ENCODE results near the gene RAD9A. TPM values are rescaled to one million over a fixed set of nuclear protein-coding genes. Genes with fewer than 3 reads are reported as not detected.

The RAD9A gene
- total and polyA plus RNA-seq, 4 donors = 10.4 to 43.5 (median 26.1) TPM

DNA sequence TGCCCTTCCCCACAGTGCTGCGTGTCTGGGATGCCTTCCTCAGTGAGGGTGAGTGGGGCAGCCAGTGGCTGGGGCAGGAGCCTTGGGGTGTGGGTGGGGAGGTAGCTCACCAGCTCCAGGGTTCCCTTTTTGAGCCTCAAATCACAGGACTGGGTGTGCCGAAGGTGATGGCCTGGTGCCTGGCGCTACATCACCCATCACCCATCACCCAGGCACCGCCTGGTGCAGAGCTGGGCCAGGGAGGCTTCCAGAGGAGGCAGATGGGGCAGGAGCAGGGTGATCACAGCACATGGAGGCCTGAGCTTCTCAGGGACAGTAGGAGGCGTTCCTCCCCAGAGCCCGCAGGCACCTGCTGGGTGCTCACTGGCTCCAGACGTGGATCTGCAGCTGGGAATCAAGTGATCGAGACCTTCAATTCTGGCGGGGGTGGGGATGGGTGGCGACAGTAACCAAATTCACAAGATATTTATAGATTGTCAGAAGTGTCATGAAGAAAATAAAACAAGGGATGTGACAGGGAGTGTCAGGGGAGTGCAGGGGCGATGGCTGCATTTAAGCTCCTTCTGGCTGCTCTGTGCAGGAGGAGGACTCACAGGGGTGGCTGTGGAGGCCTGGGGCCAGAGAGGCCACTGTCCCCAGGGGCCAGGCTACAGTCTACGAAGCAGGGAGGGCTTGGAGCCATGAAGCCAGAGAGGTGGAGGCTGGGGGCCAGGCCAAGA, 15.3 kb downstream of the RAD9A start:
- no peak for DNase-seq (ENCODE audit: low read depth in 4 of 6, low spot score in 6 of 6)
- no peaks in the 10 kb centered on the region for H3K36me3 ChIP-seq (ENCODE audit: control insufficient read depth, insufficient read depth, low read length)
- 55% methylated on average over 8 of the region's 12 CpGs for WGBS (ENCODE audit: insufficient coverage)
- peaks cover 2% of the 10 kb centered on the region for H3K27me3 ChIP-seq (ENCODE audit: control insufficient read depth, insufficient read depth, low read length)
- no peak overlapping the region for H3K27ac ChIP-seq (ENCODE audit: low read depth, low read length)
- H3K9me3 ChIP-seq (ENCODE audit: control insufficient read depth, insufficient read depth, low read length) = no peaks in the 10 kb centered on the region
- H3K4me1 ChIP-seq (ENCODE audit: control insufficient read depth, insufficient read depth, low read length) = peaks cover 46% of the 10 kb centered on the region
- no peak overlapping the region for H3K4me3 ChIP-seq (ENCODE audit: low read depth, low read length)

DNA sequence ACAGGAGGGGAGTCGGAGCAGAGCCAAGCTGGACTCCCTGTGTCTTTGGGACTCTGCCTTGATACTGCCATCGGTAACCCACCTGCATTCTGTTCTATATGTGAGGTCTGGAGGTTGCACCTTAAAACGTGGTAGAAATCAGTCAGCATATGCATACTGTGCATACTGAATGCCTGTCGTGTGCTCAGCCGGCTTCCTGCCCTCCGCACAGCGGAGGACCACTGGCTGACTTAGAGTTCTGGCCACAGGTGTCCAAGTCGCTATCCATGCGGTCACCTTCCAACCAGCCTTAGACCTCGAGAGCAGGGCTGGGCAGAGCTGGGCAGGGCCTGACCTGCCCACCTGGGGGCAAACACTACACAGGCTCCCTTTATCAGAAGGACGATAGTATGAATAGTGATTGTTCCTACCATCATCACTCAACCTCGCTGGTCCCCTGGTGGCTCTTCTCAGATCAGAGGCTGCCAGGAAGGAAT, 15.9 kb downstream of the RAD9A start:
- H3K27ac ChIP-seq (ENCODE audit: low read depth, low read length) = no peak overlapping the region
- no peak for DNase-seq (ENCODE audit: low read depth in 4 of 6, low spot score in 6 of 6)
- peaks cover 5% of the 10 kb centered on the region for H3K27me3 ChIP-seq (ENCODE audit: control insufficient read depth, insufficient read depth, low read length)
- 72% methylated on average over 9 of the region's 12 CpGs for WGBS (ENCODE audit: insufficient coverage)
- no peaks in the 10 kb centered on the region for H3K36me3 ChIP-seq (ENCODE audit: control insufficient read depth, insufficient read depth, low read length)
- no peak overlapping the region for H3K4me3 ChIP-seq (ENCODE audit: low read depth, low read length)
- no peaks in the 10 kb centered on the region for H3K9me3 ChIP-seq (ENCODE audit: control insufficient read depth, insufficient read depth, low read length)
- H3K4me1 ChIP-seq (ENCODE audit: control insufficient read depth, insufficient read depth, low read length) = peaks cover 41% of the 10 kb centered on the region

DNA sequence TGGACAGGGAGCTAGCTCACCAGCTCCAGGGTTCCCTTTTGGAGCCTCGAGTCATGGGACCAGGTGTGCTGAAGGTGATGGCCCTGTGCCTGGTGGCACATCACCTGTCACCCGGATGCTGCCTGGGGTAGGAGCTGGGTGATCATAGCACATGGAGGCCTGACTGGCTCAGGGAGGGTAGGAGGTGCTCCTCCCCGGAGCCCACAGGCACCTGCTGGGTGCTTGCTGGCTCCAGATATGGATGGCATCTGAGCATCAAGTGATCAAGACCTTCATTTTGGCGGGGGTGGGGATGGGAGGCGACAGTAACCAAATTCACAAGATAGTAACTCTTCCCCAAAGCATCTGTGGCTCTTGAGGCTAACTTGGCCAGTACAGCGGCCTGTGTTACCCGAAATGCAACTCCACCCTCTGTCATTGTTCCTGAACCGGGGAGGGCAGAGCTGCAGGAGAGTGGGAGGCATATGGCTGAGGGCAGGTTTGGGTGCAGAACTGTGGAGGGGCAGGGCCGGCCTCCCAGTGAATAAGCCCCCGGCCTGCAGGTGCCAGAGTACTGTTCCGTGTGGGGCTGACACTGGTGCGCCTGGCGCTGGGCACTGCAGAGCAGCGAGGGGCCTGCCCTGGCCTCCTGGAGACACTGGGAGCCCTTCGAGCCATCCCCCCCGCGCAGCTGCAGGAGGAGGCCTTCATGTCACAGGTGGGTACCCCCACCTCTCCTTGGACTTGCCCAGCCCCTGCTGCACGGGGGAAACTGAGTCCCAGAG, 16.8 kb downstream of the RAD9A start:
- Histone ChIP-seq H3K4me1 (ENCODE audit: control insufficient read depth, insufficient read depth, low read length) (peaks cover 43% of the 10 kb centered on the region), H3K27ac (ENCODE audit: low read depth, low read length) (no peak overlapping the region), H3K36me3 (ENCODE audit: control insufficient read depth, insufficient read depth, low read length) (no peaks in the 10 kb centered on the region)

DNA sequence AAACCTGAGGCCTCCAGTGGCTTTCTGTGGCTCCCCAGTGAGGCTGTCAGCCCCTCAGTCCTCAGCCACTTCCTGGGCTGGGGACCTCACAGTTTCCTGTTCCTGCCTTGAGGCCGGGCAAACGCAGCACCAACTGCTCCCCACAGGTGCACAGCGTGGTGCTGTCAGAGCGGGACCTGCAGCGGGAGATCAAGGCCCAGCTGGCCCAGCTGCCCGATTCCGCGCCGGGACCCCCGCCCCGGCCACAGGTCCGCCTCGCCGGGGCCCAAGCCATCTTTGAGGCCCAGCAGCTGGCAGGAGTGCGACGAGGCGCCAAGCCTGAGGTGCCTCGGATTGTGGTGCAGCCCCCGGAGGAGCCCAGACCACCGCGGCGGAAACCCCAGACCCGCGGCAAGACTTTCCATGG, 17.5 kb downstream of the RAD9A start:
- H3K27ac ChIP-seq (ENCODE audit: low read depth, low read length) = no peak overlapping the region
- H3K4me3 ChIP-seq (ENCODE audit: low read depth, low read length) = no peak overlapping the region
- 79% methylated on average over 24 of the region's 24 CpGs for WGBS (ENCODE audit: insufficient coverage)
- no peak for DNase-seq (ENCODE audit: low read depth in 4 of 6, low spot score in 6 of 6)
- peaks cover 37% of the 10 kb centered on the region for H3K4me1 ChIP-seq (ENCODE audit: control insufficient read depth, insufficient read depth, low read length)
- no peaks in the 10 kb centered on the region for H3K36me3 ChIP-seq (ENCODE audit: control insufficient read depth, insufficient read depth, low read length)
- H3K27me3 ChIP-seq (ENCODE audit: control insufficient read depth, insufficient read depth, low read length) = peaks cover 9% of the 10 kb centered on the region
- H3K9me3 ChIP-seq (ENCODE audit: control insufficient read depth, insufficient read depth, low read length) = no peaks in the 10 kb centered on the region

More for the DNA sequence above, 16.8 kb downstream of the RAD9A start:
- H3K9me3 ChIP-seq (ENCODE audit: control insufficient read depth, insufficient read depth, low read length) = no peaks in the 10 kb centered on the region
- 88% methylated on average over 17 of the region's 18 CpGs for WGBS (ENCODE audit: insufficient coverage)
- no peak for DNase-seq (ENCODE audit: low read depth in 4 of 6, low spot score in 6 of 6)
- peaks cover 9% of the 10 kb centered on the region for H3K27me3 ChIP-seq (ENCODE audit: control insufficient read depth, insufficient read depth, low read length)
- no peak overlapping the region for H3K4me3 ChIP-seq (ENCODE audit: low read depth, low read length)

DNA sequence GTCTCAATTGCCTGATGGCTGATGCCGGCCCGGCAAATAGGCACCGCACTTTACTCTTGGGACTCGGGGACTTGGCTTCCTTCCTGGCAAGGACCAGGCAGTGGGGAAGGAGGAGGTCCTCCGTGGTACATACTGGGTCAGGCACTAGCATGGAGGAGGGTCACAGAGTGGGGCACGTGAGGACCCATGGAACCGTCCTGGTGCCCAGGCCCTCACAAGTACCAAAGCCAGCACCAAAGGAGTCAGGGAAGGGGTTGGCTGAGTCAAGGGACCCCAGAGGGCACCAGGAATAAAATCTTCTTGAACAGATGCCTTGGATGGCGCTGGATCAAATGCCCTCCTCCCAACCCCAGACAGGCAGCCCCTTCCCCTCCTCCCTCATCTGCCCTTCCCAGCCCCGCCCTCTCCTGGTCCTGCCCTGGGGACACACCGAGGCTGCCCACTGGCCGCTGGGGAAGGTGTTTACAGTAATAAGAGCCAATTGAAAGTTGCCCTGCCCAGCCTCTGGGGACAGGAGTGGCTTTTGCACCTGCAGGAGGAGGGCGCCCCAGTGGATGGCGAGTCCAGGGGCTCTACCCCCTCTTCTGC, 18.1 kb downstream of the RAD9A start:
- Histone ChIP-seq H3K27me3 (ENCODE audit: control insufficient read depth, insufficient read depth, low read length) (peaks cover 12% of the 10 kb centered on the region), H3K4me3 (ENCODE audit: low read depth, low read length) (no peak overlapping the region), H3K9me3 (ENCODE audit: control insufficient read depth, insufficient read depth, low read length) (no peaks in the 10 kb centered on the region), H3K36me3 (ENCODE audit: control insufficient read depth, insufficient read depth, low read length) (no peaks in the 10 kb centered on the region), H3K4me1 (ENCODE audit: control insufficient read depth, insufficient read depth, low read length) (peaks cover 37% of the 10 kb centered on the region), H3K27ac (ENCODE audit: low read depth, low read length) (no peak overlapping the region)
- 42% methylated on average over 9 of the region's 13 CpGs for WGBS (ENCODE audit: insufficient coverage)
- no peak for DNase-seq (ENCODE audit: low read depth in 4 of 6, low spot score in 6 of 6)

DNA sequence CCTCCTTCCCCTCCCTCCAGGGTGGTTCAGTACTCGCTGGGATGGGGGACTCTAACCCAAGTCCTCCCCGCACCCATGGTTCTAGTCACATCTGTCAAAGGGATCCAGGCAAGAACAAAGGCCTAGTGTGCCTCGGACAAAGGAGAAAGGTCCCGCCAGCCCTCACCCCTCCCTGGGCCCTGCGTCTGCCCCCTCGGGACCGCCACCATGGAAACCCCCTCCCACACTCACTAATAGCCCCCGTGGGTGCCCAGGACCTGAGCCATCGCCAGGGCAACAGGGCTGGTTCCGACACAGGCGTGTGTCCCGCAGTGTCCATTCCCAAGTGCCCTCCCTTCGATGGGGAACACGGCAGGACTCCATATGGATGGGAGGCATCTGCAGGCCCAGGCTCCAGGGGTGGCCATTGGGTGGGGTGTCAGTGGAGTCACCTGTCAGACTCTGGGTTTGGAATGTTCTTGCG, 18.6 kb downstream of the RAD9A start:
- 27% methylated on average over 12 of the region's 15 CpGs for WGBS (ENCODE audit: insufficient coverage)
- Histone ChIP-seq H3K27ac (ENCODE audit: low read depth, low read length) (peak overlapping the region; percentile 33), H3K27me3 (ENCODE audit: control insufficient read depth, insufficient read depth, low read length) (peaks cover 17% of the 10 kb centered on the region), H3K4me3 (ENCODE audit: low read depth, low read length) (no peak overlapping the region), H3K4me1 (ENCODE audit: control insufficient read depth, insufficient read depth, low read length) (peaks cover 43% of the 10 kb centered on the region), H3K9me3 (ENCODE audit: control insufficient read depth, insufficient read depth, low read length) (no peaks in the 10 kb centered on the region), H3K36me3 (ENCODE audit: control insufficient read depth, insufficient read depth, low read length) (no peaks in the 10 kb centered on the region)
- DNase-seq (ENCODE audit: low read depth in 4 of 6, low spot score in 6 of 6) = peak in 2 of 6 donors; percentile 18 to 51

DNA sequence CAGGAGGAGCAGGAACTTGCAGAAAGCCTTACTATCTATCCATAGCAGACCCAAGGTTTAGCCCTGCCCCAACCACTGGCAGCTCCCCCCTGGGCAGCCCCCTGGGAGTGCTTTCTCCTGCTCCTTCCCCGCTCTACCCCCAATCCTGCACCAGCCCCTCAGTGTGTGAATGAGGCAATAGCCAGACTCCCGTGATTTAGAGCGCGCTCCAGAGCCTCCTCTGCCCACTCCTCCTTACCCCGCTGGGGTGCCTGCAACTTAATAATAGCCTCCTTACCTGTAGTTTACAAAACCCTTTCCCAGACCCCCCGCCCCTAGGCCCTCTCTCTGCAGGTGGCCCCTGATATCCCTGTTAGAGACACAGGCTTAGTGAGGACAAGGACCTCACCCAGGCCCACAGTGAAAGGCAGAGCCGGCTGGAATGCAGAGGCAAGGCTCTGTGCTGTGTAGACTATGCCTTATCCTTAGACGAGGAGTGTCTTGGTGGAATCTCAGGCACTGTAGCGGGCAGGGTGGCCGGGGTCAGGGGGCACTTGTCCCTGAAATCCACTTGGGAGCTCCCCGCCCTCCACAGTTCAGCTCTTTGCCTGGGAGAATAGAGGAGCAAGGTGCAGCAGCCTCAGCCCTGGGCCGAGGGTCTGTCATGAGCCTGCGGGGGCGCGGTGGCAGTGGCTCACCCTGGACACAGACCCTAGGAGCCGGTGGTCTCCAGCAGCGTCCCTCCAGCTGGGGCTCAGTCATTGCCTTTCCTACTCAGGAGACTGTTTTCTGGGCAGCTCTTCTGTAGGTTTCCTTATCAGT, 19.4 kb downstream of the RAD9A start:
- no peak overlapping the region for H3K4me3 ChIP-seq (ENCODE audit: low read depth, low read length)
- peaks cover 17% of the 10 kb centered on the region for H3K27me3 ChIP-seq (ENCODE audit: control insufficient read depth, insufficient read depth, low read length)
- 81% methylated on average over 17 of the region's 17 CpGs for WGBS (ENCODE audit: insufficient coverage)
- peak overlapping the region; percentile 33 for H3K27ac ChIP-seq (ENCODE audit: low read depth, low read length)
- no peak for DNase-seq (ENCODE audit: low read depth in 4 of 6, low spot score in 6 of 6)
- H3K36me3 ChIP-seq (ENCODE audit: control insufficient read depth, insufficient read depth, low read length) = no peaks in the 10 kb centered on the region
- H3K4me1 ChIP-seq (ENCODE audit: control insufficient read depth, insufficient read depth, low read length) = peaks cover 48% of the 10 kb centered on the region
- no peaks in the 10 kb centered on the region for H3K9me3 ChIP-seq (ENCODE audit: control insufficient read depth, insufficient read depth, low read length)

DNA sequence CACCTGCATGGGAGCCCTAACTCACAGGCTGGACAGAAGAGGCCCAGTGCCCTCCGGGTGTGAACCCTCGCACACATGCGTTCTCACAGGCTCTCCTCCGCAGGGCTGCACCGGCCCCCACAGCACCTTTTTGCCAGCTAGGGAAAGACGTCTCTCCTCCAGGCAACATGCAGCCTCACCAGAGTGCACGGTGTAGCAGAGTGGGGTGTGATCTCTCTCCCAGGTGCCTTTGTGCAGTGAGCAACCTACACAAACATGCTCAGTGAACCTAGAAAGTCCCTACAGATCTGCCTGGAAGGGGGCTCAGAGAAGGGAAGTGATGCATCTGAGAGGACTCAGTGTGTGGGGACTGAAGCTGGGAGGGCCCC, 20.0 kb downstream of the RAD9A start:
- DNase-seq (ENCODE audit: low read depth in 4 of 6, low spot score in 6 of 6) = no peak
- Histone ChIP-seq H3K36me3 (ENCODE audit: control insufficient read depth, insufficient read depth, low read length) (no peaks in the 10 kb centered on the region), H3K27me3 (ENCODE audit: control insufficient read depth, insufficient read depth, low read length) (peaks cover 17% of the 10 kb centered on the region), H3K9me3 (ENCODE audit: control insufficient read depth, insufficient read depth, low read length) (no peaks in the 10 kb centered on the region), H3K27ac (ENCODE audit: low read depth, low read length) (no peak overlapping the region), H3K4me3 (ENCODE audit: low read depth, low read length) (no peak overlapping the region), H3K4me1 (ENCODE audit: control insufficient read depth, insufficient read depth, low read length) (peaks cover 54% of the 10 kb centered on the region)
- WGBS (ENCODE audit: insufficient coverage) = 85% methylated on average over 6 of the region's 7 CpGs

DNA sequence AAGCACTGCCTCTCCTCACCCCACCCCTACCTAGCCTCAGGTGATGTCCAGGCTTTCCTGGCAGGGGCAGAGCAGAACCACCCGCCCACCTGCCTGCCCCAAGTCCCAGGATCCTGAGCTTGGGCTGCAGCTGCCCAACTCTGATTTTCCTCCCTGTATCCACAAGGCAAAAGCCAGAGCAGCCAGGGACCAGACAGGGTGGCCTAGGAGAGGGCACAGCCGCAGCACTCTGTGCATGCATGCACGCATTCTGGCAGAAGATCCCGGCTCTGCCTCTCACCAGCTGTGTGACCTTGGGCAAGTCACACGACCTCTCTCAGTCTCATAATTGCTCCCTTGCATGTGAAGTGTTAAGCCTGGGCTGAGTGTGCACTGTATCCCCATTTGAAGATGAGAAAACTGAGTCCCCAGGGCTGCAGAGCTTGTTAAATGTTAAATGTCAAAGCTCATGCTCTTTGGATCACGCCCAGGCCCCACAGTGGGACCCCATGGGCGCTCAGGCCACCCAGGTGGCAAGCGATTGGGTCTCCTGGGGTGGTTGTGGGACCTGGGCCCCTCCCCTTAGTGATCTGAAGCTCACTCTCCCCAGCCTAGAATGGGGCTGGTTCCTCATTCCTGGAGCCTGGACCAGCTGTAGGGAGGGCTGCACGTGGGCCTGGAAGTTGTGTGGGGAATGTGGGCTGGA, 20.9 kb downstream of the RAD9A start:
- Histone ChIP-seq H3K27ac (ENCODE audit: low read depth, low read length) (no peak overlapping the region), H3K27me3 (ENCODE audit: control insufficient read depth, insufficient read depth, low read length) (peaks cover 17% of the 10 kb centered on the region), H3K9me3 (ENCODE audit: control insufficient read depth, insufficient read depth, low read length) (no peaks in the 10 kb centered on the region), H3K4me1 (ENCODE audit: control insufficient read depth, insufficient read depth, low read length) (peaks cover 60% of the 10 kb centered on the region), H3K4me3 (ENCODE audit: low read depth, low read length) (no peak overlapping the region), H3K36me3 (ENCODE audit: control insufficient read depth, insufficient read depth, low read length) (peaks cover 5% of the 10 kb centered on the region)
- DNase-seq (ENCODE audit: low read depth in 4 of 6, low spot score in 6 of 6) = no peak
- 75% methylated on average over 8 of the region's 9 CpGs for WGBS (ENCODE audit: insufficient coverage)

All from spinal cord (tissue), 10 donors.